Astrocyte of the spinal cord (primary cell): ENCODE data around the gene HMGB3.
A peak's percentile ranks its signal among the peaks of the same experiment; 100 is the strongest.

Experiments
- DNase-seq: peaks from one replicate; pipeline ENCODE4 v3.0.0; 2011; ENCODE audit warnings: low read depth, low spot score
- H3K4me3 ChIP-seq: 2 replicates; pipeline ENCODE4 v1.5.1; 2011; ENCODE audit warnings: low read depth, mild to moderate bottlenecking, low read length, moderate library complexity
- CTCF ChIP-seq: IDR thresholded peaks from 2 replicates; pipeline ENCODE4 v1.5.1; 2012; ENCODE audit warnings: low read depth, mild to moderate bottlenecking, low read length, inconsistent platforms
- in situ Hi-C: cut with HindIII; loops from 2 replicates; pipeline ENCODE4 v1.10.0; 2017; ENCODE audit warnings: low sequenced_read_pairs

The HMGB3 gene

GRCh38 chrX:150972450-150972849, 10.7 kb upstream of the HMGB3 start:
- H3K4me3 ChIP-seq = no peak overlapping the region
- in situ Hi-C loops = no loop called here
- no peak for TF ChIP-seq CTCF
- DNase-seq = no peak

GRCh38 chrX:150975655-150976390, 7.3 kb upstream of the HMGB3 start:
- no peak overlapping the region for H3K4me3 ChIP-seq
- no peak for TF ChIP-seq CTCF
- DNase-seq = no peak
- in situ Hi-C loops = no loop called here

- DNase-seq = no peak
- in situ Hi-C loops = no loop called here
- TF ChIP-seq CTCF = no peak
- no peak overlapping the region for H3K4me3 ChIP-seq
Observed at GRCh38 chrX:150977411-150978162, 5.5 kb upstream of the HMGB3 start.

- in situ Hi-C loops = no loop called here
- no peak for DNase-seq
- H3K4me3 ChIP-seq = no peak overlapping the region
- no peak for TF ChIP-seq CTCF
Observed at GRCh38 chrX:150980186-150980585, 2.9 kb upstream of the HMGB3 start.

GRCh38 chrX:150980711-150981110, 2.4 kb upstream of the HMGB3 start:
- in situ Hi-C loops = no loop called here
- DNase-seq = no peak
- no peak for TF ChIP-seq CTCF
- no peak overlapping the region for H3K4me3 ChIP-seq

GRCh38 chrX:150982235-150982787, 824 bp upstream of the HMGB3 start:
- in situ Hi-C loops = no loop called here
- peak overlapping the region; percentile 51 for H3K4me3 ChIP-seq
- no peak for TF ChIP-seq CTCF
- DNase-seq = no peak
